Tibial nerve (tissue), 4 donors: ENCODE results near the gene UBE2G1.

Source experiments
- CTCF ChIP-seq, 5 experiments: fragments of 200-600 bp in 3 of 5; fragments of 450-650 bp in 2 of 5; sonication (generic) in 3 of 5; IDR thresholded peaks; one replicate each; pipeline ENCODE4 v1.5.1; 2016 to 2019; ENCODE audit warnings: antibody characterized with exemption in 5 of 5, mild to moderate bottlenecking in 3 of 5, moderate library complexity in 2 of 5
- EP300 ChIP-seq, 2 donors: sonication (generic); formaldehyde crosslinking; IDR thresholded peaks; one replicate each; pipeline ENCODE4 v1.6.1; 2017; ENCODE audit warnings: antibody characterized with exemption in 2 of 2, mild to moderate bottlenecking in 1 of 2
- POLR2A ChIP-seq, 2 donors: fragments of 450-650 bp; IDR thresholded peaks; one replicate each; pipeline ENCODE4 v1.6.1; 2017; ENCODE audit warnings: antibody characterized with exemption in 2 of 2, mild to moderate bottlenecking in 2 of 2, moderate library complexity in 2 of 2

DNA sequence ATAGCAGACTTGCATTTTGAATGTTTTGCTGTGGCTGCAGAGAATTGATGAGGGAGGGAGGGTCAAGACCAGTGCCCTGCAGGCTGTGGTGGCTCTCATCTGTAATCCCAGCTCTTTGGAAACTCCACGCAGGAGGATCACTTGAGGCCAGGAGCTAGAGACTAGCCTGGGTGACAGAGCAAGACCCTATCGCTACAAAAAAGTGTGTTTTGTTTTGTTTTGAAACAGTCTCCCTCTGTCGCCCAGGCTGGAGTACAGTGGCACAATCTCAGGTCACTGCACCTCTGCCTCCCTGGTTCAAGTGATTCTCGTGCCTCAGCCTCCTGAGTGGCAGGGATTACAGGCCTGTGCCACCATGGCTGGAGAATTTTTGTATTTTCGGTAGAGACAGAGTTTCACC, 1.9 kb upstream of the UBE2G1 start:
- TF ChIP-seq CTCF (IDR thresholded peaks at IDR 0.05), result no peak
- no peak for TF ChIP-seq POLR2A (IDR thresholded peaks at IDR 0.05)
- TF ChIP-seq EP300 (IDR thresholded peaks at IDR 0.05), result no peak
